GM21723 (cell line): Measurements from ENCODE around the gene PDE4DIP.
"Not testable (repeated sequence)": the region's sequence is repeated elsewhere in the genome, so short reads cannot be mapped to it uniquely, and the experiment has no call there.

Experiments used
- ATAC-seq: cut with Tn5 transposase; IDR thresholded peaks from one replicate; pipeline ENCODE4 v1.9.1; 2021; ENCODE audit warnings: mild to moderate bottlenecking, moderate library complexity; ENCODE audit not compliant: unreplicated experiment

PDE4DIP gene

DNA sequence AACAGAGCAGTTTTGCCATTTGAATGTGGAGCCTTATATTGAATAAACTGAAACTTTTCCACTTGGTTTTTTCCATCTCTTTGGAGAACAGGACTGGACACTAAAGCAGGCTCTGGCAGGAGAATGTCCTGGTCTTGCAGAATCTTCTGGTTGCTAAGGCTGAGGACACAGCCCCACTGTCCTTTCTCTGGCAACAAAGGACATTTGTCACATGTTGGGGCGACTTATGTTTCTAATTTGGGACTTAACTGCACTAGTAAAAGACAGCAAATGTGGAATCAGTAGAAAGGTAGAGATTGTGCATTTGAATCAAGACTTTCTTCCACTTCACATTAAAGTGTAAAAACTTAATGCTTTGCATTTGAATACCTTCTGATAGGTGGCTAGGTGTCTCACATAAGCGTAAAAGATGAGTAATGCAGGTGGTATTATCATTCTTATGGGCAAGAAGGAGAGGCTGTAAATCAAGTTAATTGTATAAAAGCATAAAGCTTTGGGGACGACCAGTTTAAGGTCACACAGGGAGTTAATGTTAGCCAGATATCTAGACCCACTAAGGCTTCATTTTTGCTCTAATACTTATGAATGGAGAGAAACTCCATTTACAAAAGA, 74.7 kb downstream of the PDE4DIP start:
- not testable (repeated sequence) for ATAC-seq

DNA sequence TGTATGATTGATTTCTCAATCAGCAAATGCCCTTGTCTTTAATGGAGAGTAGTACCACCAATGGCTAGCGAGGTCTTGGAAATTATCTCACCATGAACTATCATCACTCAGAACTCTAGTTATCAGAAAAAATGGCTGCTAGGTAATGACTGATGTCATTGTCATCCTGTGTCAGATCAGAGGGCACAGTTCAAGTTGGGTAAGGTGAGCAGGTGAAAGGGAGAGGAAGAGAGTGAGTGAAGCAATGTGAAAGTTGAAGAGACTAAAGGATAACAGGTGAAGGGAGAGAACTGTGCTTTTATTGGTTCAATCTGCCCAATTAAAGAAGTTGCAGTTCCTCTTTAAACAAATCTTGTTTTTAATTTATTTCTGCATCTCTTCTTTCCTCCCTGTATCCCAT, 76.8 kb downstream of the PDE4DIP start:
- ATAC-seq: not testable (repeated sequence)

DNA sequence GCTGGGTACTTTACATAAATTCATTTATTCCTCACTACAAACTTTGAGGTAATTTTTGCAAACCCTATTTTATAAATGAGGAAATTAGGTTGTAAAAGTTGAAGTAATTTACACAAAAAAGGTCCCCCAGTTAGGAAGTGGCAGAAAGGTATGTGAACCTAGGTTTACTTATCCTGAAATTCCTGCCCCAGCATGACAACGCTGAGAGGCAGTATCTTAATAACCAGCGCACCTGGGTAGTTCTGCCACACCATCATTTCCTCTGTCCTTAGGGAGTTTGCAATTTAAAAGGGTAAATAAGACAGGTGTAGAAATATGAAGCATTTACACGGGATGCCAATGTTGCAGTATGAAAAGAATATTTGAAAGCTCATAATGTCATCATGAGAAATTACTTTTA, 79.6 kb downstream of the PDE4DIP start:
- not testable (repeated sequence) for ATAC-seq

DNA sequence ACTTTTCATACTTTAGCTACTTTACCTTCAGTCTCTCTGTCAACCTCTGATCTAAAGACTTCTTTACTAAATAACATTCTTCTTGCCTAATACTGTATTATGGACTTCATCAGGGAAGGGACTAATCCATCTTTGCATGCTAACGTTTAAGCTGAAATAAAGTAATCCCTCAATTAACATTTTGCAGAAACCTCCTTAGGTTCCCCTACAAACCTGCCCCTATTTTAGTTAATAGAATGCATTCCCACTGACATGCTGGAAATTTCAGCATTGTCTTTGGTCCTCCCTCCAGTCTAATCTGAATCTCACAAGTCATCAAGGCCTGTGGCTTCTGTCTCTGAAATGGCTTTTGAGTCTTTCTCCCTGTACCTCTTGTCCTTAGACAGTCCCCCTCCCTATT, 83.4 kb downstream of the PDE4DIP start:
- not testable (repeated sequence) for ATAC-seq

DNA sequence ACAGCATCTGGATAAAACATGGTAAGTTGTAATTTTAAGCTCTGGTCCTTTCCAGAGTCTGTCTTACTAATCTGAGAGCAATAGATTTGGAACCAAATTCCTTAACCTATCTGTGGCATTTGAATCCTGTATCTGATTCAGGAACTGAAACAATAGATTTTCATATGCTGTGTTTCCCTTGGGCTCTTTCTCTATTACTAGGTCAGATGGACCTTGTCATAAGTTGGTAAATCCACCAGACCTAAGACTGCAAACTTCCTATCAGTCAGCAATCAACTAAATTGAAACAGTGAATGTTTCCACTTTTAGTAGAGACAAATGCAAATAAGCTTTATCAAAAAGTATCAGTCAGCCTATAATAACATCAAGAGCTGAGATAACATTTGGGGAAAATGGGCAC, 85.0 kb downstream of the PDE4DIP start:
- not testable (repeated sequence) for ATAC-seq

DNA sequence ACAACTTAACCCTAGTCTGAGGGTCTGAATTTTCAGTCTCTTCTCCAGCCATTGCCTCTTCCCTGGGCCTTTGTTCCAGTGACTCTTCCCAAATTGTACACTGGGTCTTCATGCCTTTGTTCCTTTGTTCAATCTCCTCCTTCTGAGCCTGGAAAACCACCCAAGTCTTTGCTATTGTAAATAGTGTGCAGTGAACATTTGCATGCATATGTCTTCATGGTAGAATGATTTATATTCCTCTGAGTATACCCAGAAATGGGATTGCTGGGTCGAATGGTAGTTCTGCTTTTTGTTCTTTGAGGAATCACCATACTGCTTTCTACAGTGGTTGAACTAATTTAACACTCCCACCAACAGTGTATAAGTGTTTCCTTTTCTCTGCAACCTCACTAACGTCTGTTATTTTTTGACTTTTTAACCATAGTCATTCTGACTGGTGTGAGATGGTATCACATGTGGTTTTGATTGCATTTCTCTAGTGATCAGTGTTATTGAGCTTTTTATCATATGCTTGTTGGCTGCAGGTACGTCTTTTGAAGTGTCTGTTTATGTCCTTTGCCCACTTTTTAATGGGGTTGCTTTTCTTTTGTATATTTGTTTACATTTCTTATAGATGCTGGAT, 91.3 kb downstream of the PDE4DIP start:
- ATAC-seq: not testable (repeated sequence)

DNA sequence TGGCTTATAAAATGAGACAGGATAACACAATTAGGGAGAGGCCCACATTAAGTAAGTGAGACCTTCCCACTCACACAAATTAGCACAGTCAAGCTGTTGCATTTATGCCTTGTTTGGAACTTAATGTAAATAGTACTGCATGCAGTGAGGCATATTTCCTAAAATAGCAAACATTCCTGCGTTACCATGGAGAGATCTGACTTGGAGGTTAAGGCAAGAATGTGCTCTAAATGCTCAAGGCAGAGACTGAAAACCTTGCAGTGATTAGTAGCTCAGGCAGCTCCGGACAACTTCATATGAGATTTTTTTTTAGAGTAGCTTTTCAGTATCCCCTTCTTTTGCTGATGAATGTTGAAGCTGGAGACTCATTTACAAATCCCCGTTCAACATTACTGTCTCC, 98.7 kb downstream of the PDE4DIP start:
- ATAC-seq: not testable (repeated sequence)

DNA sequence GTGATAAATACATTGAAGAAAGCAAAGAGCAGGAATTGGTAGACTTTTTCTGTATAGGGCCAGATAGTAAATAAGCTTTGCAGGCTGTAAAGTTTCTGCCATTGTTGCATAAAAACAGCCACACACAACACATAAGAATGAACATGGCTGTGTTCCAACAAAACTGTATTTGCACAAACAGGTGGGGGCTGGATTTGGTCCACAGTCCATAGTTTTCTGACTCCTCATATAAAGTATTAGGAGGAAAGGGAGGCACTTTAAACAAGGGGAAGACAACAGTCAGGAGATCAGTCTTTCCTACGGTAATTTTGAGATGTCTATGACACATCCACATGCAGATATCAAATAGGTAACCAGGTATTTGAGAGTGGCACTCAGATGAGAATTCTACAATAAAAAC, 100.9 kb downstream of the PDE4DIP start:
- ATAC-seq: not testable (repeated sequence)

DNA sequence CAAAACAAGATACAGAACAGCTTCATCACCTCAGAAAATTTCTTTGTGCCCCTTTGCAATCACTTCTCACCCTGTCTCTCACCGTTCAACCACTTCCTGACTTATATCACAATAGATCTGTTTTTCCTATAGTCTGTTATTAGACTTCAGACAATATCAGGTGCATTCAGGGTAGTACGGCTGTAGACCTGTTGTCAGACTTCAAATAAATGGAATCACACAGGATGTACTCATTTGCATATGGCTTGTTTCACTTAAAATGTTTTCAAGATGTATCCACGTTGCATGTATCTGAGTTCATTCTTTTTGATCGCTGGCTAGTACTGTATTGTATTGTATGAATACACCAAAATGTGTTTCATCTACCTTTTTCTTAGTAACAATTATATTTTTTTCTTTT, 104.5 kb downstream of the PDE4DIP start:
- ATAC-seq: not testable (repeated sequence)

DNA sequence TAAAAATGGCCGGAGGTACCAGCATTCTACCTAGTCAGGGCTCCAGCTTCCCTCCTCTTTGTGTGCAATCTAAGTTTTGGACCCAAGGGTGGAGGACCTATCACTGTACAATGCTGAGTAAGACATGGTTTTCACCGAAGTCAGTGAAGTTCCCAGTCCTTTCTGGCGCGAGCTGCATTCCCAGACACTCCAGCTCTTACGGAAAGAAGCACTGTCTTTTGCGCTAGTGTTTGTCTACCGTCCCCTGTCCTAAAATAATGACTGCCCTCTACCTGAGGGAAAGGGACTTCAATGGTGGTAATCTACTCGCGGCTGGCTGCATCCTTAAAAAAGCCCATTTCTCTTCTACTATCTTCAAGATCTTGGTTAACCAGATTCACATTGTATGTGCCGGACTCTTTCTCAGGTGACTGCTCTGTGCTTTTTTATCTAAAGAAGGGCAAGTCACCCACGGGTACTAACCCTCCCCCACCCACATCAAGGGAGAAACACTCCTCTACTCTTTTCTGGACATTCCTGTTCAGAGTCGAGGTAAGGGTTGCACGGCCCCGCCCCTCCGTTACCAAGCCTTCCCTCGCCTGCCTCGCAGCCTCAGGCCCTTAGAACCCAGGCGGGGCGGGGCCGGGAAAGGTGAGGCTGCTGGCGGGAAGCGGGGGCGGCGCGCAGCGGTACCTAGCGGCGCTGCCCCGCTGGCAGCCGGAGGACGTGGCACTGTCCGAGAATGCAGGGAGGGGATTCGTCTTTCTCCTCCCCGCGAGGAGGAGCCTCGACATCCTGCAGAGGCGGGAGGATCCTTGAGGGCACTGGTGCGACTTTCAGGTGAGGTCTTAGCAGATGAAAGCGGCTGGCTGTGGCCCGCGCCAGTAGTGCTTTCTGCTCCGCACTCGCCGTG, 107.4 kb downstream of the PDE4DIP start:
- ATAC-seq: peak; percentile 75

DNA sequence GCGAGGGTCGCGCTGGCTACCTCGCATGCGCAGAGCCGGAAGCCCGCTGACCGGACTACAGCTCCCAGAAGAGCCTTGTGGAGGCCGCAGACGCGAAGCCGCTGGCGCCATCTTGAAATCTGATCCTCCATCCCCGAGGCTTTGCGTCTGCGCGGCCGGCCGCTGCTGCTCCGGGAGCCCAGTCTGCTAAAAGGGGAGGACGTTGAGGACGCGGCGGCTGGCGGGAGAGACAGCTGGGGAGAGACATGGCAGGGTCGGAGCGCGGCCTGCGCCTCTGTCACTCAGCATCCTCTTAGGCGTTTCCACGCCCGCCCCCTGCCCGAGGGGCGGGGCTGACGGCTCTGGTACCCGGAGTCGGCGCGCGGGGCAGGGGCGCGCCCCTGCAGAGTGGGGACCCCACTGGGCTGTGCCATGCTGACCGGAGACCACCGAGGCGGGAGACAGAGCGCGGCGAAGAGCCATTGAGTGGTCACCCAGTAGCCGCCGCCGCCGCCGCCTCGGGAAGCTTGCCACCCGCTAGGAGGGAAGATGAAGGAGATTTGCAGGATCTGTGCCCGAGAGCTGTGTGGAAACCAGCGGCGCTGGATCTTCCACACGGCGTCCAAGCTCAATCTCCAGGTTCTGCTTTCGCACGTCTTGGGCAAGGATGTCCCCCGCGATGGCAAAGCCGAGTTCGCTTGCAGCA, 108.2 kb downstream of the PDE4DIP start:
- ATAC-seq: peak; percentile 78

DNA sequence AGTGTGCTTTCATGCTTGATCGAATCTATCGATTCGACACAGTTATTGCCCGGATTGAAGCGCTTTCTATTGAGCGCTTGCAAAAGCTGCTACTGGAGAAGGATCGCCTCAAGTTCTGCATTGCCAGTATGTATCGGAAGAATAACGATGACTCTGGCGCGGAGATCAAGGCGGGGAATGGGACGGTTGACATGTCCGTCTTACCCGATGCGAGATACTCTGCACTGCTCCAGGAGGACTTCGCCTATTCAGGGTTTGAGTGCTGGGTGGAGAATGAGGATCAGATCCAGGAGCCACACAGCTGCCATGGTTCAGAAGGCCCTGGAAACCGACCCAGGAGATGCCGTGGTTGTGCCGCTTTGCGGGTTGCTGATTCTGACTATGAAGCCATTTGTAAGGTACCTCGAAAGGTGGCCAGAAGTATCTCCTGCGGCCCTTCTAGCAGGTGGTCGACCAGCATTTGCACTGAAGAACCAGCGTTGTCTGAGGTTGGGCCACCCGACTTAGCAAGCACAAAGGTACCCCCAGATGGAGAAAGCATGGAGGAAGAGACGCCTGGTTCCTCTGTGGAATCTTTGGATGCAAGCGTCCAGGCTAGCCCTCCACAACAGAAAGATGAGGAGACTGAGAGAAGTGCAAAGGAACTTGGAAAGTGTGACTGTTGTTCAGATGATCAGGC, 108.8 kb downstream of the PDE4DIP start:
- peak; percentile 17 for ATAC-seq

DNA sequence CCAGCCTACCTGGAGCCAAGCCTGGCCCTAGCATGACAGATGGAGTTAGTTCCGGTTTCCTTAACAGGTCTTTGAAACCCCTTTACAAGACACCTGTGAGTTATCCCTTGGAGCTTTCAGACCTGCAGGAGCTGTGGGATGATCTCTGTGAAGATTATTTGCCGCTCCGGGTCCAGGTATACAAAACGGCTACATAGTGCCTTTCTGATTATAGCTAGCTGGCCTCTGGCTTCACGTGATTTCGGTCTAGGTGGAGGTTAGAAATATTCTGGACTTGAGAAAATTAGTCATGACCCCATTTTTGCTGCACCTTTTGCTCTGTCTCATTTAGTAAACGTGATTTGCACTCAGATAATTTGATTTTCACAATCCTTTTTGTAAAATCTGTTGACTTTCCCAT, 109.5 kb downstream of the PDE4DIP start:
- ATAC-seq: not testable (repeated sequence)

DNA sequence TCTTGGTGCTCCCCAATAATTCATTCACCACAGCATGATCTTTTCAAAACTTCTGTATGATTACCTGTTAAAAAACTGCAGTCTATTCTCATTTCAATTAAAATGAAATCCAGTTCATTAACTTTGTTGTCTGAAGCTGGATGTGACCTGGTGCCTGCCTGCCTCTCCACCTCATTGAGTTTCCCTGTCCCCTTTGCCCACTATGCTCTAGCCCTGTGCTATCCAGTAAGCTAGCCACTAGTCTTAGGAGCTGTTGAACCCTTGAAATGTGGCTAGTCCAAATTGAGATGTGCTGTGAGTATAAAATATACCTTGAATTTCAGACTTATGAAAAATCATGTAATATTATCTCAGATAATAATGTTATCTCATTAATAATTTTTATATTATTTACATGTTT, 114.1 kb downstream of the PDE4DIP start:
- ATAC-seq: not testable (repeated sequence)

DNA sequence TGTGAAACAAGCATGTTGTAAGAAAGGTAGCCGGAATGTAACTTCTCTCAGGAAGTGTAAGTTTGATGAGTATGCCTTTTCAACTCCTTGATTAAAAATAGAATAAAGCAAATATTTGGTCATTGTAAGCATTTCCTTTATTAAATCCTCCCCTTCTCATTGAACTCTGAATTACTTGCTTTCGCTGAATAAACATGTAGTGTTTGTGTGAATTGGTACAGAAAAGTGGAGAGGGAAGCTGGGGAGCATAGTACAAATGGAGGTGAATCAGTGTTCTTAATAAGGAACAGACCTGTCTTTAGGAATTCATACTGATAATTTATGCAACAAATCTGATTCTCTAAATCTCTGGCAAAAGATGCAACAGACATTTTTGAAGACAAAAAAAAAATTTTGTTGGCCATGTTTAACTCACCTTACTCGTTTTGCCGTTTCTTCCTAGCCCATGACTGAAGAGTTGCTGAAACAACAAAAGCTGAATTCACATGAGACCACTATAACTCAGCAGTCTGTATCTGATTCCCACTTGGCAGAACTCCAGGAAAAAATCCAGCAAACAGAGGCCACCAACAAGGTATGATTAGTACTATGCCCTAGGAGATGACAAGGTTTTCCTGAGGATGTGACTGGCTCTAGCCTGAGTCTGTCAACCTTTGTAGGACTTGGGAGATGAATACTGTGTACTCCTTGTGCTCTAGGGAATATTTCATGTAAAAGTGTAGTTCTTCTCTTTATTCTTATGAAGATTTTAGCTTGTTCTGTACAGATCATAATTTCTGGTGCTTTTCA, 116.2 kb downstream of the PDE4DIP start:
- not testable (repeated sequence) for ATAC-seq

DNA sequence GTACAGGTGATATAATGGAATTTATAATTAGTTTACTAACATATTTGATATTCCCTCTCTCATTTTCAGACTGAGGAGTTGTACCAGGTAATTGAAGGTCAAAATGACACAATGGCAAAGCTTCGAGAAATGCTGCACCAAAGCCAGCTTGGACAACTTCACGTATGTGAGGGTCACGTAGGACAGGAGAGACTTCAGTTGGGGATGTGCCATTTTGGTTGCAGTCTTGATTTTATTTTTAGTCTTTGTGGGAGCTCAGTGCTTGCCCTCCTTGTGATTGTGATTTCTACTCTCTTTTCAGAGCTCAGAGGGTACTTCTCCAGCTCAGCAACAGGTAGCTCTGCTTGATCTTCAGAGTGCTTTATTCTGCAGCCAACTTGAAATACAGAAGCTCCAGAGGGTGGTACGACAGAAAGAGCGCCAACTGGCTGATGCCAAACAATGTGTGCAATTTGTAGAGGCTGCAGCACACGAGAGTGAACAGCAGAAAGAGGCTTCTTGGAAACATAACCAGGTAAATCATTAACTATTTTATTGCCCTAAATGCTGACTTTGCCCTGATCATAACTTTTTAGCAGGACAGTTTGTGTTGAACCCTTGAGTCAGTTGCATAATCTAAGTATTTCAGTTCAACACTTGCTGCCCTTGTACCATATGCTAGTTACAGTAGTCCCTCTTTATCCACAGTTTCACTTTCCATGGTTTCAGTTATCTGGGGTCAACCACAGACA, 118.1 kb downstream of the PDE4DIP start:
- ATAC-seq: not testable (repeated sequence)

DNA sequence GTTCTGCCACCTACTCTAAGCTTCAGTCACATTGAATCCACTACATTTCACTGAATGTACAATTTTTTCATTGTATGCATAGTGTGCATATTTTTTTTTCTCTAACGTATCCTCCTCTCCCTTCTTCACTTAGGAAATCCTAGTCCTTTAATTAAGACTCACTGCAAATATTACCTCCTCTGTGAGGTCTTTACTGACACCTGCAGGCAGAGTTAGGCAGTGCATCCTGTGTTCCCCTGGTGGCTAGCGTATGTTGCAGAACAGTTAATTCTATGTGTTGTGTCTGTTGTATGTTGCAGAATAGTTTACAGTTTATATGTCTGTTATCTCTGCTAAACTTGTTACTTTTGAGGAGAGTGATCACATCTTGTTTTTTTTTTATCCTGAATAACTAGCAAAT, 121.9 kb downstream of the PDE4DIP start:
- not testable (repeated sequence) for ATAC-seq

DNA sequence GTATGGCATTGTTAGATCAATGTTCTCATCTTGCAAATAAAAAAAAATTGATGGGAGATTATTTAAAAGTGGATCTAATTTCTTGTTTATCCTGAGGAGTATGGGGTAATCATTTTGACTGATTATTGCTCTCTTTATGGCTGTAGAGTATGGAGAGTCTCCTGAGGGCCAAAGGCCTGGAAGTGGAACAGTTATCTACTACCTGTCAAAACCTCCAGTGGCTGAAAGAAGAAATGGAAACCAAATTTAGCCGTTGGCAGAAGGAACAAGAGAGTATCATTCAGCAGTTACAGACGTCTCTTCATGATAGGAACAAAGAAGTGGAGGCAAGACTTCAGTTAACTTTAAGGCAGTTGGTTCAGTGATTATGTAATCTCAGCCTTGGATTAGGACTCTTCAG, 123.4 kb downstream of the PDE4DIP start:
- not testable (repeated sequence) for ATAC-seq

DNA sequence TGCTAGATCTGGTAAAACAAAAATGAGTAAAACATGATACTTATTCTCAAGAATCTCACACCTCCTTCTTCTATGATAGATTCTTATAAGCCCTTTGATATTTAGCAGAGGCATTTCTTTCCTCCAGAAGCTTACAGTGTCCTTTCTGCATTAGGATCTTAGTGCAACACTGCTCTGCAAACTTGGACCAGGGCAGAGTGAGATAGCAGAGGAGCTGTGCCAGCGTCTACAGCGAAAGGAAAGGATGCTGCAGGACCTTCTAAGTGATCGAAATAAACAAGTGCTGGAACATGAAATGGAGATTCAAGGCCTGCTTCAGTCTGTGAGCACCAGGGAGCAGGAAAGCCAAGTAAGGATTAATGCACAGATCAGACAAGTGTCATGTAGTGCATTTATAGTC, 124.5 kb downstream of the PDE4DIP start:
- ATAC-seq: not testable (repeated sequence)
